ENCODE measurements around the gene PIK3R1. TPM values are rescaled to one million over a fixed set of nuclear protein-coding genes. Genes with fewer than 3 reads are reported as not detected.

Gene PIK3R1
- total and polyA plus RNA-seq, 2 of the 4 experiments (the other 2 are of a cell fraction): 2.4 to 9.3 TPM

DNA sequence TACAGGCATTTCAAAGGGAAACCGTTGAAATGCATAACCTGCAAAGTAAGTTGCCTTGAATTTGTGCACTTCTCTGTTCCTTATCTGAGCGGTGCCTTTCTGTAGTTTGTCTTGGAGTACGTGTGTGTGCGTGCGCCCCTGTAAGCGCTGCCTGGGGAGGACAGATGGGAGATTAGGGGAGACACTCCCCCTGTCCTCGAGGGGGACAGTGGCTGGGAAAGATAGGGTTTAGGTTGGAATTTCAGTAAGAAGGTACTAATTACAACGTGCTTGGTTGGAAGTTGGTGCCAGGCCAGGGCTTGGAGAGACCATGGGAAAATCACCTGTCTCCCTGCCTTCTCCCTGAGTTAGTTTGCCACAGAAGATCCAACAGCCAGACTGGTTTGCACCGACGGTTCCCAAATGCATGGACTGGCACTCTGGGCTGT lies 73.2 kb downstream of the PIK3R1 start:
- peak overlapping the region; percentile 82; the same call in 1 of the 2 replicates for H3K23ac ChIP-seq (ENCODE audit: low read depth, low read length)
- peak overlapping the region; percentile 79 for H2AK9ac ChIP-seq (replicated peaks; ENCODE audit: low read depth, low read length, poor library complexity)
- H3K4ac ChIP-seq (ENCODE audit: low read depth, low read length): peak overlapping the region; percentile 61
- peaks cover 3% of the 10 kb centered on the region; the same call in 1 of the 2 replicates for H3K36me3 ChIP-seq (ENCODE audit: control insufficient read depth, insufficient read depth, low read length)
- peak overlapping the region; percentile 26 for H4K91ac ChIP-seq (ENCODE audit: insufficient read depth, low read depth, low read length)
- peak overlapping the region; percentile 88; the same call in 1 of the 2 replicates for H3K14ac ChIP-seq (replicated peaks; ENCODE audit: low read depth, low read length)
- peak overlapping the region; percentile 73 for H3K4me2 ChIP-seq (ENCODE audit: low read depth, low read length)
- in situ Hi-C loops (cut with MboI; ENCODE audit: low sequenced_read_pairs) (loop anchor here (5.0 kb wide), 2 partner anchors 174 to 674 kb away; no protein-coding TSS in a partner anchor), intact Hi-C loops (cut with micrococcal nuclease) (loop anchor here (1.0 to 5.0 kb wide), 4 partner anchors 260 to 719 kb away; no protein-coding TSS in a partner anchor), dilution Hi-C loops (cut with HindIII; ENCODE audit: low sequenced_read_pairs, unreplicated experiment) (no loop called here)
- peak overlapping the region; percentile 48 for H3K4me3 ChIP-seq (ENCODE audit: insufficient read depth, low read depth, low read length)
- peak overlapping the region in 1 of 2 experiments; percentile 75; a peak in 2 of 4 replicates for H4K8ac ChIP-seq (ENCODE audit: low read depth in 2 of 2, low read length in 2 of 2)
- H3K9ac ChIP-seq (ENCODE audit: low read depth, low read length): peak overlapping the region; percentile 21
- H3K27me3 ChIP-seq (ENCODE audit: control insufficient read depth, insufficient read depth, low read length): no peaks in the 10 kb centered on the region
- WGBS, 2 experiments (ENCODE audit: extremely low coverage in 2 of 2, insufficient read length in 1 of 2): 50% methylated on average over 2 of the region's 10 CpGs; no CpG with 5 or more reads in 1 of the 2 experiments
- CTCF ChIA-PET: interaction anchor here (0.6 kb wide), 1 partner anchor 8 kb away, joined by 5 read pairs; no protein-coding TSS in a partner anchor
- peaks cover 9% of the 10 kb centered on the region for H3K4me1 ChIP-seq (ENCODE audit: control insufficient read depth, insufficient read depth, low read length)
- peak overlapping the region; percentile 5; the same call in 1 of the 3 replicates for H2BK15ac ChIP-seq (ENCODE audit: low read depth, low read length)
- peak overlapping the region; percentile 84 for H2AFZ ChIP-seq (replicated peaks; ENCODE audit: low read length, poor library complexity)
- BruUV-seq (replicated peaks): no TSS peak
- H3K18ac ChIP-seq (ENCODE audit: low read depth, low read length): peak overlapping the region; percentile 10; the same call in 1 of the 2 replicates
- H4K20me1 ChIP-seq (ENCODE audit: insufficient read depth, low read length): no peaks in the 10 kb centered on the region
- TF ChIP-seq MAZ (IDR thresholded peaks at IDR 0.05; ENCODE audit: borderline replicate concordance, low read depth, low read length) (no peak), RAD21 (IDR thresholded peaks at IDR 0.05; ENCODE audit: low read length) (no peak), POLR2A (IDR thresholded peaks at IDR 0.05; ENCODE audit: low read depth, low read length) (no peak)
- TF ChIP-seq, protein P1, sequence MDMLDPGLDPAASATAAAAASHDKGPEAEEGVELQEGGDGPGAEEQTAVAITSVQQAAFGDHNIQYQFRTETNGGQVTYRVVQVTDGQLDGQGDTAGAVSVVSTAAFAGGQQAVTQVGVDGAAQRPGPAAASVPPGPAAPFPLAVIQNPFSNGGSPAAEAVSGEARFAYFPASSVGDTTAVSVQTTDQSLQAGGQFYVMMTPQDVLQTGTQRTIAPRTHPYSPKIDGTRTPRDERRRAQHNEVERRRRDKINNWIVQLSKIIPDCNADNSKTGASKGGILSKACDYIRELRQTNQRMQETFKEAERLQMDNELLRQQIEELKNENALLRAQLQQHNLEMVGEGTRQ (IDR thresholded peaks at IDR 0.05; ENCODE audit: low read depth, low read length): no peak
- TF ChIP-seq, protein P2, sequence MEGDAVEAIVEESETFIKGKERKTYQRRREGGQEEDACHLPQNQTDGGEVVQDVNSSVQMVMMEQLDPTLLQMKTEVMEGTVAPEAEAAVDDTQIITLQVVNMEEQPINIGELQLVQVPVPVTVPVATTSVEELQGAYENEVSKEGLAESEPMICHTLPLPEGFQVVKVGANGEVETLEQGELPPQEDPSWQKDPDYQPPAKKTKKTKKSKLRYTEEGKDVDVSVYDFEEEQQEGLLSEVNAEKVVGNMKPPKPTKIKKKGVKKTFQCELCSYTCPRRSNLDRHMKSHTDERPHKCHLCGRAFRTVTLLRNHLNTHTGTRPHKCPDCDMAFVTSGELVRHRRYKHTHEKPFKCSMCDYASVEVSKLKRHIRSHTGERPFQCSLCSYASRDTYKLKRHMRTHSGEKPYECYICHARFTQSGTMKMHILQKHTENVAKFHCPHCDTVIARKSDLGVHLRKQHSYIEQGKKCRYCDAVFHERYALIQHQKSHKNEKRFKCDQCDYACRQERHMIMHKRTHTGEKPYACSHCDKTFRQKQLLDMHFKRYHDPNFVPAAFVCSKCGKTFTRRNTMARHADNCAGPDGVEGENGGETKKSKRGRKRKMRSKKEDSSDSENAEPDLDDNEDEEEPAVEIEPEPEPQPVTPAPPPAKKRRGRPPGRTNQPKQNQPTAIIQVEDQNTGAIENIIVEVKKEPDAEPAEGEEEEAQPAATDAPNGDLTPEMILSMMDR (conservative IDR thresholded peaks at IDR 0.05; ENCODE audit: low read depth, low read length): no peak
- ATAC-seq (ENCODE audit: low read depth) (peak; percentile 3; the same call in 1 of the 2 replicates), DNase-seq (no peak)
- H3K56ac ChIP-seq (ENCODE audit: extremely low read depth, insufficient read depth, low read length): peak overlapping the region; percentile 74; the same call in 1 of the 2 replicates
- no peak overlapping the region for H2AK5ac ChIP-seq (ENCODE audit: low read depth, low read length)
- H2BK5ac ChIP-seq (ENCODE audit: low read depth, low read length, poor library complexity, severe bottlenecking): peak overlapping the region; percentile 20
- H3K27ac ChIP-seq (ENCODE audit: insufficient read depth, low read length): peak overlapping the region; percentile 5; the same call in 1 of the 2 replicates
- POLR2A ChIA-PET (ENCODE audit: unreplicated experiment): no interaction called here
- H2BK20ac ChIP-seq (ENCODE audit: low read depth, low read length): 0 out of 2 replicates have a peak overlapping the region, but pooled peaks have one; percentile 33
- peak overlapping the region; percentile 5; the same call in 1 of the 2 replicates for H4K5ac ChIP-seq (ENCODE audit: low read depth, low read length)
- H3K9me1 ChIP-seq (ENCODE audit: insufficient read depth, low read length): no peaks in the 10 kb centered on the region
- H3K79me1 ChIP-seq (ENCODE audit: low read depth in 1 of 2, low read length in 2 of 2): peaks cover 8 to 14% of the 10 kb centered on the region in 2 experiments; a peak in 3 of 4 replicates
- H3K9me3 ChIP-seq (ENCODE audit: control insufficient read depth, insufficient read depth, low read length): no peaks in the 10 kb centered on the region
- H2BK120ac ChIP-seq (ENCODE audit: low read depth, low read length): peak overlapping the region; percentile 25
